Suppressor macrophage treated with lipopolysaccharide for 1 hour (primary cell): ENCODE data around the gene HSF2BP.
"Not testable (repeated sequence)": the region's sequence is repeated elsewhere in the genome, so short reads cannot be mapped to it uniquely, and the experiment has no call there.

Experiments used
- DNase-seq, 3 donors: peaks; one replicate each; pipeline ENCODE4 v3.0.0-alpha.2; 2020 to 2022

Gene HSF2BP

DNA sequence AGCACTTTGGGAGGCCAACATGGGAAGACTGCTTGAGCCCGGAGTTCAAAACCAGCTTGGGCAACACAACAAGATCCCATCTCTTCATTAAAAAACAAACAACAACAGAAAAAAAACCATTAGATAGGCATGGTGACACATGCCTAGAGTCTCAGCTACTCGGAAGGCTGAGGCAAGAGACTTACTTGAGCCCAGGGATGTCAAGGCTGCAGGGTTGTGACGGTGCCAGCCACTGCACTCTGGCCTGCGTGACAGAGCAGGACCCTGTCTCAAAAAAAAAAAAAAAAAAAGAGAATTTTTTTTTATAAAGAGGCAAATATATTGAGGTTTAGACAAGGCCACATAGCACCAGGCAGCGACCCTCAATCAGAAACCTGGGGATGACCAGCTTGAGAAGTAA lies 62.7 kb downstream of the HSF2BP start:
- no peak for DNase-seq

DNA sequence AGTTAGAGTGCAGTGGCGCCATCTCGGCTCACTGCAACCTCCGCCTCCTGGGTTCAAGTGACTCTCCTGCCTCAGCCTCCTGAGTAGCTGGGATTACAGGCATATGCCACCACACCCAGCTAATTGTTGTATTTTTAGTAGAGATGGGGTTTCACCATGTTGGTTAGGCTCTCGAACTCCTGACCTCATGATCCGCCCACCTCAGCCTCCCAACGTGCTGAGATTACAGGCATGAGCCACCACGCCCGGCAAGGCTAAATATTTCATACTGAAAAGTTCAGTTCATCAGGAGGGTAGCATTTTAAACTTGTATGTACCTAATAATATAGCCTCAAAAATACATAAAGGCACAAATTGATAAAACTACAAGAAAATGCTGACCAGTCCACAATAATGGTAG lies 63.5 kb downstream of the HSF2BP start:
- DNase-seq = not testable (repeated sequence)

DNA sequence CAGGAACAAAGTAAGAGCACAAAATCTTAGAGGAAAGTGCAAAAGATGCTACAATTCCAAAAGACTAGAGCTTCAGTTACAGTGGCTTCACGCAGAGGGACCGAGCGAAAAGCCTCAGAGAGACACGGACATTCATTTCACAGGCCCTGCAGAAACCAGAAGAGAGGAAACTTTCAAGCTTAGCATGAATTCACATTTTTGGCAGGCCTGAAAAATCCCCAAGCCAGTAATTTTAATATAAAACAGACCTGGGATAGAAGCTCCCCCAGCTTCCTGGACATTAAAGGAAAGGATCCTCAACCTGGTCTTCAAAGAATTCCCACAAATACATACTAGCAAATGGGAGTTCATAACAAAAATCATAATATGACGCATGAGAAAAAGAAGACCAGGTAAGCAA lies 66.2 kb downstream of the HSF2BP start:
- no peak for DNase-seq

DNA sequence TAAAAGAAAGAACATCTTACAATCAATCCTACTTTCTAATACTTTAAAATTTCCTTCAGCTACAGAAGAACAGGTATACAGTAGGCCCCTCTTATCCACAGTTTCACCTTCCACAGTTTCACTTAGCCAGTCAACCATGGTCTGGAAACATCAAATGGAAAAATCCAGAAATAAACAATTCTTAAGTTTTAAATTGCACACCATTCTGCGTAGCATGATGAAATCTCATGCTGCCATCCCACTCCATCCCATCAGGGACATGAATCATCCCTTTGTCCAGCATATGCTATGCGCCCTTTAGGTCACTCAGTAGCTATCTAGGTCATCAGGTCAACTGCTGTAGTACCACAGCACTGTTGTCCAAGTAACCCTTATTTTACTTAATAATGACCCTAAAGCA lies 67.7 kb downstream of the HSF2BP start:
- DNase-seq = peak; percentile 69 to 79 (median 78)

DNA sequence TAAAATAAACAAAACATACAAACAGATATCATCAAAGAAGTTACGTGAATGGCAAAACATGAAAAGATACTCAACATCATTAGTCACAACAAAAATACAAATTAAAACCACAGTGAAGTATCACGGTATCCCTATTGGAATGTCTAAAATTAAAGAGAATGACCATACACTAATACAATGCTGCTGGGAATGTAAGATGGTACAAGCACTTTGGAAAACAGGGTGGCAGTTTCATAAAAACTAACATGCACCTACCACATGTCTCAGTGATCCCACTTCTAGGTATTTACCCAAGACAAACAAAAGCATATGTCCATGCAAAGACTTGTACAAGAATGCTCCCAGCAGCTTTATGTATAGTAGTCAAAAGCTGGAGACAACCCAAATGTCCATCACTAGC lies 69.1 kb downstream of the HSF2BP start:
- DNase-seq = no peak

DNA sequence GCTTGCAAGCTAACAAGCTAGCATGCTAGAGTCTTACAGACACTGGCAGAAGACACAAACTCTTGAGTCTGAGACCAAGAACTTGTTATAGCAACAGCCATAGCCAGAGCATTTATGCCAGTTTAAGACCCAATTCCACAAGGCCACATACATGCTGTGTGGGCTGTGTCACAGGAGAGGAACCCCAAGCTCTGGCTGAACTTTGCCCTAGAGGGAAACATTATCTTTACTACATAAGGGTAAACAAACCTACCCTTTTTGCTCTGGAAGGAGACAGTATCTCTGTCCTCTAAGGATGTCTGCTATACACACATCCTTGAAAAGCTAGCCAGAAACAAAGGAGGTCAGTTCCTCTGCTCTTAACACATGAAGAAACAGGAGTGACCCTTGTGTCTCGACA lies 70.3 kb downstream of the HSF2BP start:
- DNase-seq = peak in 1 of 3 donors; percentile 22

DNA sequence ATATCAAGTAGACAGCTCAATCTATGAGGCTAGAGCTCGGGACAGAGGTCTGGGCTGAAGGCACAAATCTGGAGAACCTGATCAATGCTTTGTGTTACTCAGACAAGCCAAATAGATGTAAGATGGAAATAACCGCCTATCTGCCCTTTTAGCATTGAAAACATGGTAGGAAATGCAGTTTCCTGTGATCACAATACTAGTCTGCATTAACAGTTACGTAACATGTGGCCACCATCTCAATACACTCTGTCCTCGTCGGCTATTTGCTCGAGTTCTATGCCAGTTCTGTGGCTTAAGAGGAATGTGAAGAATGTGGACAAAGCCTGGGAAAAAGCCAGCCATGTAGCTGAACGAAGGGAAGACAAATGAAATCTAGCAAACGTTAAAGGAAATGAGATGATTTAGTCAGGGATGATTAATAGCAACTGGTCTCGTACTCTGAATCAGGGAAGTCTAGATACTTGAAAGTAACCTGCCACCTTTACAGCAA lies 73.3 kb downstream of the HSF2BP start:
- peak in 2 of 3 donors; percentile 25 to 47 for DNase-seq

DNA sequence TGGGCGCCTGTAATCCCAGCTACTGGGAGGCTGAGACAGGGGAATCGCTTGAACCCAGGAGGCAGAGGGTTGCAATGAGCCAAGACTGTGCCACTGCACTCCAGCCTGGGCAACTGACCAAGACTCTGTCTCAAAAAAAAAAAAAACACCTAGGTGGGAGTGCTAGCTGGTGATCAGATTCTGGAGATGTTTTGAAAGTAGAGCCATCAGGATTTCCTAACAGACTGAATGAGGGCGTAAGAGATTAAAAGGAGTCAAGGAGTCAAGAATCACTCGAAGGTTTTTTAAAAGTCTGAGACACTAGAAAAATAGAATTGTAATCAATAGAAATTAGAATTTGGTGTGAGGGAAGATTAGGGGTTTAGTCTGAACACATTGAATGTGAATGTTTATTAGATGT lies 73.8 kb downstream of the HSF2BP start:
- no peak for DNase-seq

DNA sequence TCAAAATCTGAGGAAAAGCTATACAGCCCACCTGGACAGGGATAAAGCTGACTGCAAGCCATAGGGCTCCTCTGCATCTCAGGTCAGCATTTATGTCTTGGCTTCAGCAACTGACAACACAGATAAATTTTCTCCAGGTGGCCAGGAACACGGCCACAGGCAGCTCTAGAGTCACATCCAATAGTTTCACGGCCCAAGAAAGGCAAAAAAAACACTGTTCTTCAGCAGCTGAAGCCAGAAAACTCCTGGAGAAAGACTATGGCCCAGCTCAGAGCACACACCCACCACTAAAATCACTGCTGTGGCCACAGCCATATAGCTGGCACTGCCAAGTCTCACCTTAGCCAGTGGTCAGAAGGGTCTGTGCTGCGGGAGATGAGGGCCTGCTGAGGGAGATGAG lies 77.8 kb downstream of the HSF2BP start:
- DNase-seq = no peak

DNA sequence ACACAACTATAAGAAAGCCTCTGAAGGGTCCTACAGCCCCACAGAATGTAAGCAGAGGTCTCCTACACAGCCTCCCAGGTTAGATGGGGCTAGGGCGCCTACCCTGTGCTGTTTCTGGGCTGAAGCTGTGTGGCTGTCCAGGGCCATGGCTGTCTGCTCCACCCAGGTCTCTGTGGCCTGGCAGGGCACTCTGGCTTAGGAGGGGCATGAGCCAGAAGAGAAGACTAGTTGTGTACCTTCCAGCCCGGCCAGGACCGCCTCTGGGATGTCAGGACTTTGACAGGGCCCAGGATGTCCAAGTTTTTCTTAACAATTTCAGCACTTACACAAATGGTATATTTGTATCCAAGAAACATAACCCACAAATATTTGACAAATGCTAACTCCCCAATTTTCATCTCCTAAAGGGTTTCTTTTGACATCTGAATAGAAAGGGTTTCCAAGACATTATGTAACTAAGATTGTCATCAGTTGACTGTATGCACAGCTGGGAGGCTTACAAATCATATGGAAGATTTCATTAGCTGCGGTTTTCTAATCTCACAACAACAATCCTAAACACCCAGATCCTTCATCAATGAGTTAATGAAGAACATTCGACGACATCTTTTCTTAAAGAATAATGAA lies 80.5 kb downstream of the HSF2BP start:
- no peak for DNase-seq

DNA sequence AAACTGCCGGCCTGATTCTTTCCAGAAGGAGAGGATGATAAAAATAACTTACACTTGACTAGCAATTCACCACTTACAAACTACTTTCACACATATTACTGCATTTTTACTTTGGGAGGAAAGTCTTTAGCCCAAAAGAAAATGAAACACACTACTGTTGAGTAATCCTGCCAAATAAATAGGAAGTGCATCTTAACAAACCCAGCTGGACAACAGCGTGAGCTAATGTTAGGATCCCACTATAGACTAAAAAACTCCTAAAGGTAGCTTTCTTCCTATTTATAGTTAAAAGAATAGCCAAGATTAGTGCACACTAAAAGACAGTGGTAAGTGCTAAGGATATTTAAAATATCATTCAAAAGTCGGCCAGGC lies 83.8 kb downstream of the HSF2BP start:
- peak; percentile 57 to 78 (median 76) for DNase-seq

DNA sequence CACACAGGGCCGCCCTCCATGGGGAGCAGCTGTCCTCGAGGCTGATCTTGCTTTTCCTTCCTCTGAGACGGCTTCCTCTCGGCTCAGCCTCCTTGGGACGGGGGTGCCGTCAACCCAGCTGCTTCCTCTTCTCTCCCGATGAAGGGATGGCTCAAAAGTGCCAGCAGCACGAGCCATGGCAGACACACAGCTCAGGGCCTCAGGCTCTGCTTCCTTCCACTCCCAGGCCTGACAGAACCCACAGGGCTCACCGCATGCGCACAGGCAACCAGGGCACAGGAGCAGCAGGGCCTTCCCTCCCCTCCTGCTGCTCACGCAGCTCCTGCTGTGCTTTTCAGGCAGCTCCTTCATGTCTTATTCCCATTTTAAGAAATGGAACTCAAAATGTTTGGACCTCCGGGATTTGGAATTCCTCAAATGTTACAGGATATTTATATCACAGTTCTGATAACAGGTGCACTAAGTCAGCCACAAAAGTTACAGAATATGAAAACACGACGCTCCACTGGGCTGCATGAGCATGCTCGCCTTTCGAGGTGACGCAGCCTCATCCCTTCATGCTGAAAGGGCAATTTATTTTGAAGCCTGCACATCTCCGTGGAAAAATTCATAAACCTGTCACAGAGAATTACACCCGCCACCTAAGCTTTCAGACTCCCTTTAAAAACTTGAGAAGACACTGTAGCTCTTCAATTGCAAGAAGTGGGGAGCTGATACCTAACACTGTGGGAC lies 84.4 kb downstream of the HSF2BP start:
- DNase-seq = peak; percentile 65 to 77 (median 71)

DNA sequence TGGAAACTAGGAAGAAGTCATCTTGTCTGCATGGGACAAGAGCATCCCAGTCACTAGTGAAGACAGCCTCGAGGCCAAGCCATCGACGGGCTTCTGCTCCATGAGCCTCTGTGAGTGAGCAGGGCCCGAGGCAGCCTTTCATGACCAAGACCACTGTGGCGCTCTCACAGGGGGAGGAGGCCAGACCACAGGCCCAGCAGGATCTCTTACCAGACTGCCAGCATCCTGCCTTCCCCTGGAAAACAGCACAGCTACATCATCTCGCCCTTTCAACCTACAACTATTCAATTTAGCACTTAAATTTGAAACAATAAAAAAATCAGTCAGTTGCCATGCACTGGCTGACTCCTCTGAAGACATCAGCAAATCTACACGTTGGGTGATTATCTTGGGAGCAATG lies 85.4 kb downstream of the HSF2BP start:
- DNase-seq = no peak

DNA sequence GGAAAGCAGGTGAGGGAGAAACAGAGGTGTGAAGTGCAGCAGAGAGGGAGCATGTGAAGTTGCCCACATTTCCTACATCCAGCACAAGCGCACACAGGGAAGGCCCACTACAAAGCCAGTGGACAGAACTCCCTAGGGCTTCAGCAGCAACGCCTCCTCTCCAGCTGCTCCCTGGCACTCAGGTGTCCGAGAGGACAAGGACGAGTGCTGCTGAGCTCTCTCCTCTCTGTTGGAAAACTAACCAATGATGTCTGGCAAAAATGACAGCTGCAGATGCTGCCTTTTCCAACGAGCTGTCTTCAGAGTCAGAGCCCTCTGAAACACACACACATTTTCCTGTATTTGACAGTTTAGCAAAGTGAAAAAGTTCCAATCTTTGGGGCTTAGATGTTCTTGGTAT lies 86.8 kb downstream of the HSF2BP start:
- no peak for DNase-seq

DNA sequence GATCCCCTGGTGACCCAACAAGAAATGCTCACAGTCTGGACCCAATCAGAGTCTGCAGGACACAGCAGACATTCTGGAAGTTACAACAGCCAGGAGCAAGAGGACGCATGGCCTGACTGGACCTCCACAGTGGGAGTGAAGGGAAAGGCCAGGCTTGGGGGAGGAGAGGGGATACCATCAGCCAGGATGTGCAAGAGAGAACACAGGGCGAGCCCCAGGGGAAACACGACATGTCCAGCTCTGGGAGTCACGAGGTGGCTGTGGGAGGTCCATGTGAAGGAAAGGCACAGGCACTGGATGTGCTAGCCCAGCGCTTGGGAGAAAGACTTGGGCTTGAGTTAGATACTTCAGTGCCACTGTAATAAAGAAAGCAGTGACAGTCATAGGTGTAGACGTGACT lies 87.3 kb downstream of the HSF2BP start:
- peak; percentile 45 to 63 (median 57) for DNase-seq

DNA sequence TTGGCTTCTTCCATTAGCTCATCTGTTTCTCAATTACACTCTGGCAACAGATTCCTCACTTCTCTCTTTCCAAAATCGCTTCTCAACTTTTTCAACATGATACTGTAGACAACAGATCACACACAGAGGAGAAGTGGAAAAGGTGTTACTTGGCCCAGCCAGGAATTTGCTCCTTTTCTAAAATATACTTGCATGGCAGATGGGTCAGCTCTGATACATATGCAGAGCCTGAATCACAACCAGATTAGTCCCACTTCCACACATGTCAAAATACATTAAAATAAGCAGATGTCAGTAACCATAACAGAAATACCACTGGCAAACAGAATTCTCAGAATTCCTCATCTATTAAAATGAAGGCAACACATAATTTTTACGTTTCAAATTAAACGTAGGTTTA lies 89.1 kb downstream of the HSF2BP start:
- not testable (repeated sequence) for DNase-seq

DNA sequence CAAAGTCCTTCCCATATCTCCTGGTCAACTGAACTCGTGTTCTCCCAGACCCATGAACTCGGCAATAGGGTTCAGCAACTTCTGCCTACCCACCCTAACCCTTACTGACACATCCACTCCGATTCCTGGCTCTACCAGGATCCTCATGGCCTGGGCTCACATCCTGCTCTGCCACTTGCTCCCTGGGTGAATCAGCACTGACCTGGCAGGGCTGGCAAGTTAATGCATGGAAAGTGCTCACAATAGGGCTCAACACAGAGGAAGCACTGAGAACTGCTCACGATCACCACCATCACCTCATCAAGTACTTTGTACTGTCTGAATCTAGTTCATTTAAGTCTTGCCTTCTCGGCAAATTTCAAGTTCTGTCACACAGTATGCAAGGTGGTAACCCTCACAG lies 96.8 kb downstream of the HSF2BP start:
- not testable (repeated sequence) for DNase-seq

DNA sequence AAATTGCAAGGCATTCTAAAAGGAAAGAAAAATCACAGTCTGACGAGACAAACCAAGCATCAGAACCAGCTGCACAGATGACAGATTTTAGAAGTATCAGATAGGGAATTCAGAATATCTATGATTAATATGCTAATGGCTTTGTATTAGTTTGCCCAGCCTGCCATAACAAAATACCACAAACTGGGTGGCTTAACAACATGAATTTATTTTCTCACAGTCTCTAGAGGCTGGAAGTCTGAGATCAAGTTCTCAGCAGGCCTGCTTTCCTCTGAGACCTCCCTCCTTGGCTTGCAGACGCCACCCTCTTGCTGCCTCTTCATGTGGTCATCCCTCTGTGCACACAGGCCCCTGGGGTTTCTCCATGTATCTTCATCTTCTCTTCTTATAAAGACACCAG lies 118.7 kb downstream of the HSF2BP start:
- not testable (repeated sequence) for DNase-seq

DNA sequence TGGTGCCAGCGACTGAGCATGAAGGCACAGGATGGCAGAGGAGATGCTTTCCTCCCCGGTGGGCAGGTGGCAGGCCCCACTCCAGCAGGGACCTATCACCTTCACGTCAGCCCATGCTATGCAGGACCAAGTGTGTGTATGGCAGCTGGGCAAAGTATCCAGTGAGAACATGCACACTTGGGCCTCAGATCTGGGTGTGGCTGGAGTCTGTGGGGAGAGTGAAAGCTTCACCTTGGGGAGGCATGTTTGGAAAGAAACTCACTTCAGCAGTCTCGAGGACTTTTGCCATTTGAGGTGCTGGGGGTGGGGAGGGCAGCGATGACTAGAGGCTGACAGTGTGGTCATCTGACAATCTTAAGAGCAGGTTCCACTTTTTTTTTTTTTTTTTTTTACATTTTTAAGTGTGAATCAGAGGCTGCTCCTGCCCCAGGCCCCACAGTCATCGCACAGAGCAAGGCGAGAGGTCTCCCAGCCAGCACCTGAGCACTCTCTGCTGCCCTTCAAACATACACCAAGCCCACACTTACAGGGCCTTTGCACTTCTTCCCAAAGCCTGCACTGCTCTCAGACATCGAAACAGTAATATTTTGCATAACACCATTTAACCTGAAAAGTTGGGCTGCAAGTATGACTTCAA lies 136.7 kb downstream of the HSF2BP start:
- DNase-seq = not testable (repeated sequence)

DNA sequence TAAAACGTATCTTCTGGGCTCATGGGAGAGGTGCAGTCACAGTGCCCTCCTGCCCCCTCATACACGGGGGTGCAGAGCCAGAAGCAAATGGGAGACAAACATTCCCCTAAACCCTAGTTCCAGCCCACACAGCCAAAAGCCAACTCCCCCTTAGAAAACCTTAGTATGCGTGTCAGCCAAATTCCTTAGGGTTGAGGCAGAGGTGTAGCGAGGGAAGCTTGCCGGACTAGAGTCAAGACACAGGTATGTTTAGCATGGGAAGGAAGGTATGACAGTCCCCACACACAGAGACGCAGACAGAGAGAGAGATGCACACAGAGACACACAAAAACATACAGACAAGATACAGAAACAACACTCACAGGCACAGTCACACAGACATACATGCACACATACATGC lies 141.6 kb downstream of the HSF2BP start:
- not testable (repeated sequence) for DNase-seq

DNA sequence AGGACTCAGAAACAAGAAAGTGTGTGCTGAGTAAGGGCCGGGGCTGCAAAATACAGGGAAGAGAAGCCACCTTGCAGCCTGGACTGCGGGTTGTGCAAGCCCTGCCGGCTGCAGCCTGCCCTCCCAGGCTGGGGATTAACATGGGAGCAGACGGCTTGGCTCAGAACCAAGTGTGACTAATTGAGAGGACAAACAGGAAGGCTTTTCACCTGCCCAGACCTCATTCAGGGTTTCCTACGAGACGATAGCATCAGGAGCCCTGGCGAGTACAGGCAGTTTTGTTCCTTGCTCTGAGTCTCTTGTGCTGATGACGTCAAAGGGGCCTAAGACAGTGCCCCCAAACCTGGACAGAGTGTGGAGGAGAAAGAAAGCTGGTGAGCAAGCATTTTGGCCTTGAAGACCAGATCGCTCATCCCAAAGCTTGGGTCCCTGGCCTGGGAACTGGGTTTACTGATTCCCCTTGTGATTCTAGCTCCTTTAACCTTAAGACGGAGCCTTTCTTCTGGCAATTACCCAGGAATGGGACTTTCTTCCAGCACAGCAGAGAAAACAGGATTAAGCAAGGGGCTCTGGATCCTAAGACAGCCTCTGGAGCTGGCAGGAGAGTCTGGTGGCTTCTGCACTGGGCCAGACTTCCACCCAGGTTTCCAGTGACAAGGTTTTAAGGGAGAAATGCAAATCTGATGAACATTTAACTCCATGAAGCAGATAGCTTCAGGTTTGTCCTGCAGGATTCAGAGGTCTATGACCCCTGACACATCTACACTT lies 142.2 kb downstream of the HSF2BP start:
- not testable (repeated sequence) for DNase-seq

DNA sequence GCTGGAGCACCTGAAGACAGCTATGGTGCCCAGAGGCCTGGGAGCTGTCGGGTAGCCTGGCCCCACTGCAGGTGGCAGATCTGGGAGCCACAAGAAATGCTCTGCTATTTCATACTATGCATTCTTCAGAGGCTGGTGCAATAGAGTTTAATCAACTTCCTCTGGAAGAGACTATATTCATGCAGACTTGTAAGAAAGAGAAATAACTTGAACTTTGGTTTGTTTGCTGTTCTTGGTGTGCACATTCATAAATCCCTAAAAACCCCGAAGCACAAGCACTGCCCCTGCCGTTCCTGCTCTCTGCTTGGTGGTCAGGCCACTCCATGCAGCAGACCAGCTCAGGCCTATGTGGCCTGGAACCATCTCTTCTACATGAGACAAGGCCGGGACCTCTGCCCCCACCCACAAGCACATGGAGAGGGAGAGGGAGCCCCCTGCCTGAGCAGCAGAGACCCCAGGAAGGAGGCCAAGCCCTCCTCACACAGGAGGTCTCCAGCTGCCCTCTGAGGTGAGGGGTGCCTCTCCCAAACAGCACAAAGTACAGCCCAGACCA lies 142.9 kb downstream of the HSF2BP start:
- not testable (repeated sequence) for DNase-seq

DNA sequence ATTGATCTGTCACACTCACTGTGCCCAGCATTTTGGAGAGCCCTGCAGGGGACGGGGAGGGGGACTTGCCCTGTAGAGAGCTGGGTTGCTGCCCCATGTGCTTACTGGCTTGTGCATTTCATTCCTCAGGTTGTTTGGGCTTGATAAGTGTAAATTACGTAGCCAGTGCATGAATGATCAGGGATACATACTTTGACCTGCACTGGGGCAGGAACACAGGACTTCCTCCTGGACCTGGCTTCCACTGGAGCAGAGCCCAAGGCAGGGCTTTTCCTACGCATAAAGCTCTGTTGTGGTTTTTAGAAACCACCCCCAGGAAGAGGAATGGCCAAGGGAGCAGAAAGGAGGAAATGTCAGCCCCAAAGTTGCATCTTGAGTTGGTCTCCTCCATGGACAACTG lies 144.5 kb downstream of the HSF2BP start:
- not testable (repeated sequence) for DNase-seq
